HG03025 (cell line): ENCODE measurements around the gene NCAM1.

ENCODE experiments used
- ATAC-seq: cut with Tn5 transposase; IDR thresholded peaks from one replicate; pipeline ENCODE4 v1.9.1; 2021; ENCODE audit warnings: mild to moderate bottlenecking, moderate library complexity; ENCODE audit not compliant: unreplicated experiment, low FRiP score

NCAM1 gene

DNA sequence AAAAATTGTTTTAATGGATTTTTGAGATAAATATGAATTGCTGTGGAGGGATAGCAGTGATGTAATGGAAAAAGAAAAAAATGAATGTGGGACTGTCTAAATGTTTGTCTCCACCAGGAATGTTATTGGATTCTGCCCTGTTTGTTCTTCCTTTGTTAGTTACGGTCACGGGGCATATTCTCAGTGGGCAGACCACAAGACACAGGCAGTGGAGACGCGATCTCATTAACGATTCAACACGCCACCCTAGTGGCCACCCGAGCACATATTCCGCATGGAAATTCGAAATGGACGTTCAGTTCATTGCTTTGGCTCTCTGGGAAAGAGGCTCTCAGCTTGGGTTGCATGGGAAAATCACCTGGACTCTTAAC, 201.4 kb downstream of the NCAM1 start:
- ATAC-seq: no peak

DNA sequence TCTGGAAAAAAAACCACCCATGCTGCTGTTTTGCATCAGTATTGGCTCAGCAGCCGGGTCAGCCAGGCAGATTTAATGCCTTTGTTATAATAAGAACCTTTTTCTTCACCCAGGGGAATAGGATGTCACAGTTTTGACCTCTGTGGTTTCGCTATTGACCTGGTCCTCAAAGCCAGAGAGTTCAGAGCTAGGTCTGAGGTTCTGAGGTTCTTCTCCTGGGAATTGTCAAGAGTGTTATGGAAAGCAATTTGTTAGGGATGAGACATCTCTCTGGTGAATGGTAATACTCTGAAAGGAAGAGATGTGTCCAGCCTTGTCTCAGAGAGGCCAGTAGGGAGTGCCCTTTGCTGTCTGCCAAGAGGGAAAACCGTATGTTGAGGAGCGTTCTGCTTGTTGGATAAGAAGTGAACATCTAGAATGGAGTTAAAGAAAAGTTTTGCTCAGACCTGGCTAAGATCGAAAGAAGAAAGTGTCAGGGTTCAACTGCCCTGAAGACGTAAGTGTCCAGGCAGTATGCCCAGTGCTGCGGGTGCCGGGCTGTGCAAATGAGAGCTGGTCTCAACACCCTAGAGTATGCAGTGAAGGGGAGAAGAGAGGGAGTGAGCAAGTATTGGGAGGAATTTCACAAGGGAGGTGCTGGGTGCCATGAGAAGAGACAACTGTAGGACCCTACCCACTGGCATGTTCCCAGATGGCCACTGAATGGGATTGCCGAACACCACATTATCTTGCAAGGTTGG, 202.2 kb downstream of the NCAM1 start:
- ATAC-seq: no peak

DNA sequence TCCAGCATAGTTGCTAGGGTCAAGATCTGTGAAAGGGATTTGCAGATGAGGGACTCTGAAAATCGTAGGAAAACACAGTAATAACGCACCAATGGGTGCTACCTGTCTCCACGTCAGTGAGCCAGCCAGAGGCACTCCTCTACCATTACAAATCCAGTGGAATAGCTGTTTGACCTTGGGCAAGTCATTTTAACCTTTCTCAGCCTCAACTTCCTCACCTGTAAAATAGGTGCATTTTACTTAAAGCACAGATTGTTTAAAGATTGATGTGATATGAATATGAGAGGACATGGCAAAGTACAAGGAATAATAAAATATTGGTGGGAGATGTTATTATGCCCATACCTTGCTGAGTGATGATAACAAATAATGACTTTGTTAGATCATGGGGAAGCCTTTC, 205.1 kb downstream of the NCAM1 start:
- no peak for ATAC-seq

DNA sequence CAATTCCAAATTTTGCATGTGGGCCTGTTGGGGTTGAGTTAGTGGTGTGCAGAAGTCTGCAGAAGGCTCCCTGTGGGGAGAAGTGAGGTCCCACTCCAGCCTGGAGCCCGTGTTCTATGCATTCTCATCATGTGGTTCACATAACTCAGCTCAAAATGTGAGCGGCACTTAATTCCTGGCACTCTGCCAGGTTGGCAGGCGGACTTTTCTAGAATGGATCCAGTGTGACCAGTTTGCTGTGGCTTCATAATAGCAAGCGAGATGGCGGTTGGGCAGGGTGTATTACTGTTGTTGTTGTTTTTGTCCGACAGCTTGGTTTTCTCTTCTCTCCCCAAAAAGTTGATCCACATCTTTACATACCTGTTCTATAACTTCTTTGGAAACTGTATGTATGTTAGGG, 206.4 kb downstream of the NCAM1 start:
- ATAC-seq: no peak

DNA sequence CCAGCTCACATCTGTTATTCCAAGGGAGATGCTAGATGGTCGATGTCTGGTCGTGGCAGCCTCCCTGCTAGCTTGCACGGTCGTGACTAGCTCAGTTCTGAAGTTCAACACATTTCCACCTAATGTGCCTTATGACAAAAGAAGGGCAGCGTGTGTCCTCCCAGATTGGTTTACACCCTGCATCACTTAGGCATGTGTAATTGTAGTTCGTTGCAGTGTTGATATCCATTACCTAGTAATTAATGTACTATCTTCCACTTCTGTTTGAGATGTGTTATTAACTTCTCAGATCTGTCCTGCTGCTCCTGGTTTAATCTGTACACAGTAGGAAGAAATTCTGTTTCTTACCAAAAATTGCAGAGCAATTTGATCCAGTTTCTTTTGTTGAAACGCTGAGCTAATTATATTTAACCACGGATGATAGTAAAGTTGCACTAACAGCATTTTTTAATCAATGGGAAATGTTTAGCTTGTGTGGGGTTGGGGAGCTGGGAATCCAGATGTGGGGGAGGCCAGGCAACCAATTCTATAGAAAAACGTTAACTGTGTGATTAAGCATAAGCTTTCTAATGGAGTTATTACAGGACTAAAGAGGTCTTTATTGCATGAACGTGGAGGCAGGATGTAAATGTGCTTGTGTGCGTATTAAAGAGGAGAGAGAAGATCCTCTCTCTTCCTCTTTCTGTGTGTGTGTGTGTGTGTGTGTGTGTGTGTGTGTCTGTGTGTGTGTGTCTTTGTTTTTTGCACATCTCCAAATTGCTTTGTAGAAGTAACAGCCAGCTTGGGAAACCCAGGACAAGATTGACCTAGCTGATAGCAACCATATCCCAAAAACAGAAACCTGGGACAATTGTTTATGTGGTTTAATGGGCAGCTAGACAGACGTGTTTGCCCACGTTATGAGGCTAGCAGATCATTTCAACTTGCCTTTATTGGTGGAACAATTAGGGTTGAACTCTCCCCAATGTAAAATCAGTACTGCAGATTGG, 207.4 kb downstream of the NCAM1 start:
- no peak for ATAC-seq

DNA sequence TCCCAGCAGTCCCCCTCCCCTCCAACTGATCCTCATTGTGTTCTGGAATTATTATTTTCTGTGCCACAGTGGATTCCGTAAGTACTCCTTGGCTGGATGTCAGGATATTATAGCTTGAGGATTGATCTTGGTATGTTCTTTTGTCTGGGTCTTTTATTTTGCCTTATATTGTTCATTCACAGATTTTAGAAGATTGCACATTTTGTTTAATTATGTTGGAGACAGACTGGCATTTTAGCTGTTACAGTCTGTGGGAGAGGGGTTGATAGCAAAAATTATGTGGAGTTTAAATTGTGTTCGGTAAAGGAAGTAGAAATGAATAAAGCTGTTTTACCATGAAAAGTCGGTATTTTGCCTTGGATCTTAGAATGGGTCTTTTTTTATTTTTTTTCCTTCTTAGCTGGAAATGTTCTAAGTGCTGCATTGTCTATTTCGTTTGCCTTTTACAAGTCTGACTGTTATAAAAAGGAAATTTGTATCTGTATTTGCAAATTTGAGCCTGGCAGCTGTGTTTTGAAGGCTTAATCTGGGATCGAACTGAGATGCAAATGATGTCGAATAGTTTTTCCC, 211.2 kb downstream of the NCAM1 start:
- ATAC-seq: no peak

DNA sequence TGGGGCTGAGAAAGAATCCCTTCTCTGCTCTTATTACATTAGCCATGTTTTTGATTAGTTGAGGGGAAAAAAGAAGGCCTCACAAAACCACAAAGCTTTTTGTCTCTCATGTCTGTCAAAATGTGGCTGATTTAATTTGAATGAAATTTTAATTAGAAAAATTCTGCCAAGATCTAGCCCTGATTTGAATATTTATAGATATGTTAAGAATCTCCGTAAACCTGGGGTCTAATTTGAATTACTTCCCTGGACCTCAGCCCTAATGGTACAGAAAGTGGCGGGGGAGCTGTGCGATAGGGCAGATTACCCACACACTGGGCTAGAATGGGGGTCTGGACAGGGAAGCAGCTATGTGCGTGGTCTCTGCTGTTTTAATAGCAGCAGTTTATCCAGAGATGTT, 211.9 kb downstream of the NCAM1 start:
- ATAC-seq: no peak

- no peak for ATAC-seq
Measured at GRCh38 chr11:113174882-113175281, 213.7 kb downstream of the NCAM1 start.

GRCh38 chr11:113176599-113177360, 215.6 kb downstream of the NCAM1 start:
- no peak for ATAC-seq

DNA sequence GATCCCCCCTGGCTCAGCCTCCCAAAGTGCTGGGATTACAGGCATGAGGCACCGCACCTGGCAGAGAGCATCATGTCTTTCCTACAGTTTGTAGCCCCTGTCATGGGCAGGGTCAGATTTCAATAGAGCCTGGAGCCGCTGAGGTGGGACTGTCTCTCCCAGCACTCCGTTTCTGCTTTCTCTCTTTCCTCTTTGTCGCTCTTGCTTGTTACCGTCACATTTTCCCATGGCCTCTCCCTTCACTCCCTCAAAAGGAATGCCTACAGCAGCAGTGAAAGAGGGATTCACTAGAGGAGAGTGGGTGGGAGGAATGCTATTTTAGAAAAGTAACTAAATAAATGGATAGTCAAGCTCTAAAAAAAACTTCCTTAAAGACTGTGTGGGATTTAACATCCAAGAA, 216.5 kb downstream of the NCAM1 start:
- ATAC-seq: no peak

GRCh38 chr11:113178381-113179070, 217.3 kb downstream of the NCAM1 start:
- ATAC-seq: no peak

- no peak for ATAC-seq
Measured at GRCh38 chr11:113179181-113179704, 218.0 kb downstream of the NCAM1 start.

DNA sequence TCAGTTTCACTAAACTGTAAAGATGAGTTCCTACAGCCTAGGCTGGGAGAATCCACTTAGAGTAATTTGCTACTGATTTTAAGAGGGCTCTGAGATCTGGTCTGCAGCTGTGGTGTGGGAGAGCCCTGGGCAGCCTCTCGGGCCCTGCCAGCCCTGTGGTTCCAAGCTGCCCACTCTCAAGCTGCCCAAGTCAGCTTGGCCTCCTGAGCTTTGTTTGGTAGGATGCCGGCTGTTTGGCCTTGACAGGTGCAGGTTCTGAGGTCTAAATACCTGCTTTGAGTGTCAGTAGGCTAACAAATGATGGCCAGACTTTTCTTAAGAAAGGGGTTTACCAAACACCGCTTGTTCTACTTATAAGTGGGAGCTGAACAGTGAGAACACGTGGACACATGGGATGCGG, 219.9 kb downstream of the NCAM1 start:
- ATAC-seq: no peak

- no peak for ATAC-seq
Measured at GRCh38 chr11:113182288-113182687, 221.1 kb downstream of the NCAM1 start.

GRCh38 chr11:113184498-113184897, 223.3 kb downstream of the NCAM1 start:
- no peak for ATAC-seq

GRCh38 chr11:113188371-113188834, 227.2 kb downstream of the NCAM1 start:
- ATAC-seq: no peak

DNA sequence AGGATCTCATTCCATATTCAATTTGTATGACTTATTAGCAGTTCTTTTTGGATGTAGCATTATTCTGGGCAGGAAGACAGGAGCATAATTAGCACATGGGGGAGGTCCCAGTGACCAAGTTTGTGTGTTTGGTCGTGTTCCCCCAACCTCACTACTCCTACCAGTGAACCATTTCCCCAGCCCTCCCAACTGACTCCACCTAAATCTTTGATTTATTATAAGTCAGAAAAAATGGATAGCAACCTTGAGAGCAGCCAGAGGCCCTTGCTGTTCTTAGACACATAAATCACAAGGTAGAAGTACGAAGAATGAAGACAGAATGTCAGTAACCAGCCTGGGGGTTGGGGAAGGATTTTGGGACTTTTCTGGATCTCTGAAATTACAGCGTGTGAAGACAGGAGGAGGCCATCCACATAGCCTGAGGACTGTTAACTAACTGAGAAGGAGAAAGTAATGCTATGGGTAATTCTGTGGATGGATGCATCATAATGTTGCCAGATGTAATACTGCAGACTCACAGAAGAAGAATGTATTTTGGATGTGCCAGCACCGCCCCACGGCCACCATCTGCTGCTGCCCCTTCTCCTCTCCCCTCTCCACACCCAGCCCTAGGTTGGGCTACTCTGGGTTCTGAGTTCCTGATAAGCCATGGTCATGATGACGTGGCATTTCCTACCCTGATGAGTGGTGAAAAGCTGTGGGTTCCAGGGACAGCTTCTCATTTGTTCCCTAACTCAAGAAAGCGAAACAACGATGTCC, 228.9 kb downstream of the NCAM1 start:
- no peak for ATAC-seq

DNA sequence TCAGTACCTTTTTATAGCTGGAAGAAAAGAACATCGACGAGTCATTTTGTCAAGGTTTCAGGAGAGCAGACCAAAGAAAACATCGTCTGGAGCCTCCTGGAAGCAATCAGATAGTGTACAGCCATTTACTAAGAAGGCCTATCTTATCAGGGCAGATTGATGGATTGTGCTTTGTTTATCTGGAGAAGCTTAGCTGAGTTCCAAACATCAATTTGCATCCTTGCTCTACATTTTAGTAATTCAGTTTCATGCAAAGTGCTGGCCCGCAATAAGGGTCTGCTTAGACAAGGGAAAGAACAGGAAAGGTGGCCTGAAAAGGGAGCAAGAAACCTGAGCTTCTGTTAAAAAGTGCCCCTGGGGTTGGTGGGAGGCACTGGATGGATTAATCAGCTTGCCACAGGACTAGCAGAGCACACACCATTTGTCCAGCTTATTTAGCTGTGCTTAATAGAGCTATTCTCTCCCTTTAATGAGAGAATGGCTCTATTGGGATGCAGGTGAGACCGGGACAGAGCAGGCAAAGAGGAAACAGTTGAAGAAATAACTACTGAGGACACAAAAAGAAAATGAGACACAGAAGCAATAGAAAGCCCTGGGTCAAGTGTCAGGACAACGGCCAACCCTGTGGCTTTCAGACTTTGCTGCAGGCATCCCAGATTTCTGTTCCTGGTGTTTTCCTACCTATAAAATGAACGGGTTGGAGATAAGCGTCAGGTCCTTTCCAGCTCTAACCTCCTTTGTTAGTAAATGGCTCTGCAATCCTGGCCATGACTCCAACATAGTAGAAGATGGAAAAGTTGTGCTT, 231.1 kb downstream of the NCAM1 start:
- no peak for ATAC-seq
